Measurements from ENCODE around the gene TKFC.

DNA sequence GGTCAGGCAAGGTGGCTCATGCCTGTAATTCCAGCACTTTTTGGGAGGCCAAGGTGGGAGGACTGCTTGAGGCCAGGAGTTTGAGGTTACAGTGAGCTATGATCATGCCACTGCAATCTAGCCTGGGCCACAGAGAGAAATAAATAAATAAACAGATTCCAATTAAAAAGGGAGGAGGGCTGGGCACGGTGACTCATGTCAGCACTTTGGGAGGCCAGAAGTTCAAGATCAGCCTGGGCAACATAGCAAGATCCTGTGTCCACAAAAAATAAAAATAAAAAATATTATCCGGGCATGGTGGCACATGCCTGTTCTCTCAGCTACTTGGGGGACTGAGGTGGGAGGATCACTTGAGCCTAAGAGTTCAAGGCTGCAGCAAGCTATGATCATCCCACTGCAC, 21.2 kb downstream of the TKFC start:
- TF ChIP-seq SIN3A (IDR thresholded peaks at IDR 0.05; ENCODE audit: borderline replicate concordance in 2 of 2, control insufficient read depth in 1 of 2, low read depth in 2 of 2, low read length in 2 of 2) (no peak), POLR2A (conservative IDR thresholded peaks at IDR 0.05) (no peak), POLR2AphosphoS5 (IDR thresholded peaks at IDR 0.05; ENCODE audit: control insufficient read depth, insufficient read depth, low read depth, low read length) (no peak), ELK1 (CRISPR knock-in tag; IDR thresholded peaks at IDR 0.05) (no peak), ZC3H8 (IDR thresholded peaks at IDR 0.05) (no peak), NFYB (IDR thresholded peaks at IDR 0.05; ENCODE audit: extremely low read depth, insufficient read length) (no peak)
- TF ChIP-seq, protein P1, sequence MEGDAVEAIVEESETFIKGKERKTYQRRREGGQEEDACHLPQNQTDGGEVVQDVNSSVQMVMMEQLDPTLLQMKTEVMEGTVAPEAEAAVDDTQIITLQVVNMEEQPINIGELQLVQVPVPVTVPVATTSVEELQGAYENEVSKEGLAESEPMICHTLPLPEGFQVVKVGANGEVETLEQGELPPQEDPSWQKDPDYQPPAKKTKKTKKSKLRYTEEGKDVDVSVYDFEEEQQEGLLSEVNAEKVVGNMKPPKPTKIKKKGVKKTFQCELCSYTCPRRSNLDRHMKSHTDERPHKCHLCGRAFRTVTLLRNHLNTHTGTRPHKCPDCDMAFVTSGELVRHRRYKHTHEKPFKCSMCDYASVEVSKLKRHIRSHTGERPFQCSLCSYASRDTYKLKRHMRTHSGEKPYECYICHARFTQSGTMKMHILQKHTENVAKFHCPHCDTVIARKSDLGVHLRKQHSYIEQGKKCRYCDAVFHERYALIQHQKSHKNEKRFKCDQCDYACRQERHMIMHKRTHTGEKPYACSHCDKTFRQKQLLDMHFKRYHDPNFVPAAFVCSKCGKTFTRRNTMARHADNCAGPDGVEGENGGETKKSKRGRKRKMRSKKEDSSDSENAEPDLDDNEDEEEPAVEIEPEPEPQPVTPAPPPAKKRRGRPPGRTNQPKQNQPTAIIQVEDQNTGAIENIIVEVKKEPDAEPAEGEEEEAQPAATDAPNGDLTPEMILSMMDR (IDR thresholded peaks at IDR 0.05 in 2 of 3, conservative IDR thresholded peaks at IDR 0.05 in 1 of 3; ENCODE audit: insufficient read depth in 2 of 3, low read depth in 1 of 3, low read length in 3 of 3): no peak
- TF ChIP-seq, protein P2, sequence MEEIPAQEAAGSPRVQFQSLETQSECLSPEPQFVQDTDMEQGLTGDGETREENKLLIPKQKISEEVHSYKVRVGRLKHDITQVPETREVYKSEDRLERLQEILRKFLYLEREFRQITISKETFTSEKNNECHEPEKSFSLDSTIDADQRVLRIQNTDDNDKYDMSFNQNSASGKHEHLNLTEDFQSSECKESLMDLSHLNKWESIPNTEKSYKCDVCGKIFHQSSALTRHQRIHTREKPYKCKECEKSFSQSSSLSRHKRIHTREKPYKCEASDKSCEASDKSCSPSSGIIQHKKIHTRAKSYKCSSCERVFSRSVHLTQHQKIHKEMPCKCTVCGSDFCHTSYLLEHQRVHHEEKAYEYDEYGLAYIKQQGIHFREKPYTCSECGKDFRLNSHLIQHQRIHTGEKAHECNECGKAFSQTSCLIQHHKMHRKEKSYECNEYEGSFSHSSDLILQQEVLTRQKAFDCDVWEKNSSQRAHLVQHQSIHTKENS (CRISPR knock-in tag; IDR thresholded peaks at IDR 0.05): no peak
- TF ChIP-seq, protein P3, sequence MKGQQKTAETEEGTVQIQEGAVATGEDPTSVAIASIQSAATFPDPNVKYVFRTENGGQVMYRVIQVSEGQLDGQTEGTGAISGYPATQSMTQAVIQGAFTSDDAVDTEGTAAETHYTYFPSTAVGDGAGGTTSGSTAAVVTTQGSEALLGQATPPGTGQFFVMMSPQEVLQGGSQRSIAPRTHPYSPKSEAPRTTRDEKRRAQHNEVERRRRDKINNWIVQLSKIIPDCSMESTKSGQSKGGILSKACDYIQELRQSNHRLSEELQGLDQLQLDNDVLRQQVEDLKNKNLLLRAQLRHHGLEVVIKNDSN (CRISPR knock-in tag; IDR thresholded peaks at IDR 0.05): no peak

Measured in K562 (cell line).